Right cardiac atrium (tissue), 5 donors: ENCODE data around the gene KIF14. TPM values are rescaled to one million over a fixed set of nuclear protein-coding genes. Genes with fewer than 3 reads are reported as not detected.
A peak's percentile ranks its signal among the peaks of the same experiment; 100 is the strongest.
"Not testable (repeated sequence)": the region's sequence is repeated elsewhere in the genome, so short reads cannot be mapped to it uniquely, and the experiment has no call there.

ENCODE experiments used
- ATAC-seq, 2 donors: fragments of 200-7000 bp; cut with Tn5 transposase; one replicate each; pipeline versions ENCODE4 v1.8.0 to v1.9.1; 2020; ENCODE audit warnings: moderate library complexity in 2 of 2, mild to moderate bottlenecking in 1 of 2
- DNase-seq, 3 donors: peaks; one replicate each; pipeline ENCODE4 v3.0.0-alpha.2; 2020
- H3K27ac ChIP-seq: one replicate; pipeline ENCODE4 v1.5.1; 2013; ENCODE audit warnings: mild to moderate bottlenecking, low read length, control low read depth, moderate library complexity
- H3K27me3 ChIP-seq: one replicate; pipeline ENCODE4 v1.6.1; 2013; ENCODE audit not compliant: control insufficient read depth, insufficient read depth
- H3K4me1 ChIP-seq: one replicate; pipeline ENCODE4 v1.6.1; 2013; ENCODE audit warnings: low read length; ENCODE audit not compliant: control insufficient read depth, insufficient read depth
- H3K4me3 ChIP-seq: one replicate; pipeline ENCODE4 v1.5.1; 2013; ENCODE audit warnings: low read length, control low read depth
- H3K9me3 ChIP-seq: one replicate; pipeline ENCODE4 v1.6.1; 2013; ENCODE audit warnings: low read length; ENCODE audit not compliant: control insufficient read depth
- WGBS: extraction: QIAGEN DNeasy Blood & Tissue Kit; methylation state at CpG from one replicate; pipeline ENCODE4 v1.1.7; 2013; 5-methylcytosine and 5-hydroxymethylcytosine counted together
- intact Hi-C, 4 donors: fragments of 100-400 bp; cut with DNase I; formaldehyde crosslinking; loops; one replicate each; pipeline versions ENCODE4 v1.11.0 to v1.14.0; 2022 to 2023
- polyA plus RNA-seq: library from polyadenylated mRNA; stranded (reverse); fragments of 200-250 nt; gene quantifications from one replicate; pipeline ENCODE4 v1.2.3, GENCODE V29; 2013
- total RNA-seq, 4 donors: library from RNA; stranded (reverse); fragmentation: NEBNext Ultra II Directional; extraction: Animal tissue kit (Norgen Biotek cat#: 25700); gene quantifications; one replicate each; pipeline ENCODE4 v1.2.1, GENCODE V29; 2021
- donor health status: healthy with polysubstance abuse.
- donor health status: DM: no; HTN: yes; CAD: no.
- donor health status: DM: no; HTN: no; CAD: no.
- donor health status: DM: no; HTN: yes; CAD: no; lungs with severe emphysema.
- donor health status: DM: yes; HTN: yes; CAD: no.

Gene KIF14
- total and polyA plus RNA-seq, 5 donors: 0.02 to 0.37 (median 0.17) TPM

DNA sequence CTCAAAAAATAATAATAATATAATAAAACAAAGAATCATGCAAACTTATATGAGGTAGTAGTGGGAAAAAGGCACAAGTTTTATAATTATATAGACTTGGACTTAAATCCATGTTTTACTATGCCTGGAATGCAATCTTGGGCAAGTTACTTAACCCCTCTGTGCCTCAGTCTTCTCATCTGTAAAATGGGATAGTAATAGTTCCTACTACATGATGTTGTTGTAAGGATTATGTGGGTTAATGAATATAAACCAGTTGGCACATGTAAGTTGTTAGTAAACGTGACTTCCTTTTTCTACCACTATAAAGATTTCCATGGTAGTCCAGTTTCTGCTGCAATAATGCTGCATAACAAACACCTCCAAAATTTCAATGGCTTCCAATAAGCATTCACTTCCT is 10.8 kb upstream of the KIF14 start:
- no peak for ATAC-seq
- WGBS: 88% methylated on average over 1 of the region's 1 CpG
- Histone ChIP-seq H3K9me3 (no peaks in the 10 kb centered on the region), H3K4me1 (no peaks in the 10 kb centered on the region), H3K4me3 (no peak overlapping the region), H3K27me3 (no peaks in the 10 kb centered on the region), H3K27ac (no peak overlapping the region)
- DNase-seq: no peak
- intact Hi-C loops: no loop called here

DNA sequence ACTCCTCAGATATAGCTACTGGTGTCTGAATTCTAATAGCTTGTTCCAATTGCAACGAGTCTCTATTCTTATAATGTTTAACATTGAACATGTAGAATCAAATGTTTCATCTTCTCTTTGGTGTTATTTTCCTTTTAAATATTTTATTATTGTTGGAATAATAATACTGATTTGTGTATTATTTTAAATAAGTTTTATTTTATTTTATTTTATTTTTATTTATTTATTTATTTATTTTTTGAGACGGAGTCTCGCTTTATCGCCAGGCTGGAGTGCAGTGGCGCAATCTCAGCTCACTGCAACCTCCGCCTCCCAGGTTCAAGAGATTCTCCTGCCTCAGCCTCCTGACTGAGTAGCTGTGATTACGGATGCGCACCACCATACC is 10.0 kb upstream of the KIF14 start:
- H3K4me1 ChIP-seq, H3K27ac ChIP-seq, intact Hi-C loops, H3K27me3 ChIP-seq, DNase-seq, H3K4me3 ChIP-seq, ATAC-seq, H3K9me3 ChIP-seq: not testable (repeated sequence)
- WGBS: 96% methylated on average over 8 of the region's 8 CpGs

DNA sequence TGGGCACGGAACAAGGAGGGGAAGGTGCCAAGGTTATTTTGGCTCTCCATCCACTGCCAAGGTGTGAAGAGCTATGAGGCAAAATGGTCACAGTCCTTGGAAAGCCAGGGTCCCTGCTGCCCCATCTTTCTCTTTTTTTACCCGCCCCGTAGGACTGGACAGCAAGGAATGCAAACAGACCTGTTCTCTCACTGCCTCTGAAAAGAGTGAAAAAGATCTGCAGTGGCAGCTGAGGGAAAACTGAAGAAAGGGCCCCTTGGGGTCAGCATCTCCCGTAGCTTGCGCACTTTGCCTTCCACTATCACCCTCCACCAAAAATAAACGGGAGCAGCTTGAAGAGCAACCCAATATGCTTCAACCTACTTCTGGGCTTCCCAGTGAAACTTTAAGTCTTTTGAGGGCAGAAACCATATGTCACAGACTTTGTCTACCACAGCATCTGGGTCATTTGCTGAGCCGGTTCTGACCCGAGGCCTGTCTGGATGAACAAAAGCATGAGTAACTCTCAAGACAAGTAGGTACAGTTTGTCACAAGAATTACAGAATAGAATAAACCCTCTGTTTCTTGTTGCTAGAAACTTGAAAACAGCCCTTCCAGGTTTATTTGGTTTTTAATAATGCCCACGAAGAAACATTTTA is 9.4 kb upstream of the KIF14 start:
- H3K9me3 ChIP-seq: no peaks in the 10 kb centered on the region
- no peak overlapping the region for H3K27ac ChIP-seq
- intact Hi-C loops: loop anchor here in 3 of 4 donors (5.0 to 10.0 kb wide), 2 partner anchors 172 to 175 kb away; no protein-coding TSS in a partner anchor
- H3K4me1 ChIP-seq: no peaks in the 10 kb centered on the region
- H3K4me3 ChIP-seq: no peak overlapping the region
- ATAC-seq: no peak
- no peak for DNase-seq
- WGBS: 84% methylated on average over 9 of the region's 9 CpGs
- H3K27me3 ChIP-seq: no peaks in the 10 kb centered on the region

DNA sequence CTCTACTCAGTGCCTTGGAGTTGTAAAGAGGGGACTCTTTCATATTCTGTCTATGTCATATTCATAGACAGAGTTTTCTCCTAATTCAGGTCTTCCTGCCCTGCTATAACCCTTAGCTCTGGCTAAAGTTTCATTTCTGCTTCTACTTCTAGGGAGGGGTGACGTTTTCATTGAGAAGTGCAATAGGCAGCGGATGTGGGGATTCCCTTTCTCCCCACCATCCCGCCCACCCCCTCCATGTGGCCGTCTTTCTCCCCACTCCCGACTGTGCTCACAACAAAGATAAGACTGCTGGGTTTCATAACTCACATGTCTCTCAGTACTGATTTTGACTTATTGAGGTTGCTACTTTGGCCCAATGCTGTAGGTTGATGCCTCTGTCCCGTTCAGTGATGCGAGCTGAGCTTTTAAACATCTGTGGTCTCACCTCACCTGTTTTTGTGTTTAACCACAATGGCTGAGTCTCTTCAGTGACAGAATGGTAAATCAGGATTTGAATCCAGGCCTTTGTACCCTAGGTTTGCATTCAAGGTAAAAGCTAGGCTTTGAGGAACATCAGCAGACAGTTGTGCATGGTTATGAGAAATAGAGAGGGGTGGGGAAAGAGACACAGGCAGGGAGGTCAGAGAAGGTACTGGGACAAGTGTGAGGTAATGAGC is 7.8 kb upstream of the KIF14 start:
- no peak overlapping the region for H3K4me3 ChIP-seq
- no peaks in the 10 kb centered on the region for H3K27me3 ChIP-seq
- no peaks in the 10 kb centered on the region for H3K9me3 ChIP-seq
- intact Hi-C loops: loop anchor here in 3 of 4 donors (5.0 to 10.0 kb wide), 2 partner anchors 174 to 176 kb away; no protein-coding TSS in a partner anchor
- no peak overlapping the region for H3K27ac ChIP-seq
- 71% methylated on average over 7 of the region's 7 CpGs for WGBS
- DNase-seq: no peak
- no peak for ATAC-seq
- H3K4me1 ChIP-seq: no peaks in the 10 kb centered on the region

DNA sequence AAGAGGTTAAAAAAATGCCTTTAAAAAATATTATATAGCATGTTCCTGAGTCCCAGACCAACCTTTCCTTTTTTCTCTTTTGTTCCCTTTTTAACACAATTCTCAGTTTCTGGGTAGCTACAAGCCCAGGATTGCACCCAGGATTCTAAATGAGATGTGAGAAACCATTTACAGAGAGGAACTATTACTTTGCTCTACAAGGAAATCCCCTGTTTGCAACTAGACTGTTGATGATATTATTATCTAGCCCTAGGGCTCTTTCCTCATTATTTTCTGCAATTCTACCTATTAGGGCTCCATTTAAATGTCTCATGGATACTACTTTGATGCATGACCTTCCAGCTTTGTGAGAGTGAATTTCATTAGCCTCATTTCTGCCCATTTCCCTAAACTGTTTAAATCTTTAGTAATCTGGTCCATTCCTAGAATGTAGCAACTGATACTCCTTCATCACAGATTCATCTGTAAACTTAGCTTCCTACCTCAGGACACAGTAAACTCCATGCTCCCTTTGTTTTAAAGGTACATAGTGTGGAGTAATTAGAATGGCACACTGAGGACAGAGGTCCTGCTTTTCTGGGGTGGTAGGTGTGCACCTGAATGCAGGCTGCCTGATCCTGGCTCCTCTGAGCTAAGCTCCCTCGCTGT is 7.1 kb upstream of the KIF14 start:
- Histone ChIP-seq H3K4me3 (no peak overlapping the region), H3K9me3 (no peaks in the 10 kb centered on the region), H3K27ac (no peak overlapping the region), H3K27me3 (no peaks in the 10 kb centered on the region), H3K4me1 (no peaks in the 10 kb centered on the region)
- ATAC-seq (no peak), DNase-seq (no peak)
- intact Hi-C loops: loop anchor here in 3 of 4 donors (5.0 to 10.0 kb wide), 2 partner anchors 175 to 177 kb away; no protein-coding TSS in a partner anchor
- 86% methylated on average over 1 of the region's 1 CpG for WGBS

DNA sequence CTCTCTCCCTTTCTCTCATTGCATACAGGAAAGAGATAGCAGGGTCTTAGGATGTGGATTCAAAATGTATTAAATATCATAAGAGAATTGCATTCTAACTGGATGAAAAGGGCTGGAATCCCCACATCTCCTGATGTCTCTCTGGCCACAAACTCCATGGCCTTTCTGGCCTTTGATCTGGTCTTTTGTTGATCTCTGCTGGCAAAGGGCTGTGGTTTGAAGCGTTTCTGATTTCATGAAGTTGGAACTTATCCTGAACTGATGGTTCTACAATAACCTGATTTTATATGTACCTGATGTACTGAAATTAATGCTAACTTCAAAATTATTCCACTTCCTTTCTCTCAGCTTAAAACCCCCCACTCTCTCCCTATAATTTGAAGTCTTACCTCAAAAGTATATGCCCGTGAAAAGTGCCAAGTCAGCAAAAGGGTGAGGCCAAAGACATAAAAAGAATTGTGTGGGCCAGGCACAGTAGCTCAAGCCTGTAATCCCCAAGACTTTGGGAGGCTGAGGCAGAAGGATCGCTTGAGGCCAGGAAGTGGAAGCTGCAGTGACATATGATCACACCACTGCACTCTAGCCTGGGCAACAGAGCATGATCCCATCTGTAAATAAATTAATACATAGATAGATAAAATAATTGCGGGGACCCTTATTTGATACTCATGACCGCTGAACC is 6.4 kb upstream of the KIF14 start:
- H3K4me3 ChIP-seq: no peak overlapping the region
- H3K27me3 ChIP-seq: no peaks in the 10 kb centered on the region
- 68% methylated on average over 5 of the region's 5 CpGs for WGBS
- no peaks in the 10 kb centered on the region for H3K9me3 ChIP-seq
- ATAC-seq: no peak
- no peak for DNase-seq
- H3K4me1 ChIP-seq: no peaks in the 10 kb centered on the region
- intact Hi-C loops: loop anchor here in 3 of 4 donors (5.0 to 10.0 kb wide), 2 partner anchors 175 to 178 kb away; no protein-coding TSS in a partner anchor
- no peak overlapping the region for H3K27ac ChIP-seq

DNA sequence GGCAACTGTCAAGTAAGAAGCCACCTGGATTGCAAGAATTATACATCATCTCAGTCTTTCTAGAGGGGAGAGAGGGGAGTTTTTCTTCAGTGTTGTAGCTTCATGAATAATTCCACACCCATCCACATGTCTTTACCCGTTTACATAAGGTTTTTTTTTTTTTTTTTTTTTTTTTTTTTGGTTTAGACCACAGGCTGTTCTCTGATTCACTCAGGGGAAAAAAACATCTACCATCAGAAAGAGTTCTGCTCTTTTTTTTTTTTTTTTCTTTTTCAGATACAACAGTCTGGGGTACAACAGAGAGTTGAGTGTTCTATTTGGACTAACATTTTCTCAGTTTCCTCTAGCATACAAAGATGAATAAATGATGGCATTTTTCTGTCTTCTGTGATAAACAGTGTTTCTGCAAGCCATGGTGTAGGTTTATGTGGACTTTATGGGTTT is 4.9 kb upstream of the KIF14 start:
- Histone ChIP-seq H3K4me1 (no peaks in the 10 kb centered on the region), H3K27me3 (no peaks in the 10 kb centered on the region), H3K4me3 (no peak overlapping the region), H3K27ac (no peak overlapping the region), H3K9me3 (no peaks in the 10 kb centered on the region)
- ATAC-seq: no peak
- no peak for DNase-seq
- 25% methylated on average over 1 of the region's 1 CpG for WGBS
- intact Hi-C loops: loop anchor here in 3 of 4 donors (5.0 to 10.0 kb wide), 2 partner anchors 177 to 179 kb away; no protein-coding TSS in a partner anchor

DNA sequence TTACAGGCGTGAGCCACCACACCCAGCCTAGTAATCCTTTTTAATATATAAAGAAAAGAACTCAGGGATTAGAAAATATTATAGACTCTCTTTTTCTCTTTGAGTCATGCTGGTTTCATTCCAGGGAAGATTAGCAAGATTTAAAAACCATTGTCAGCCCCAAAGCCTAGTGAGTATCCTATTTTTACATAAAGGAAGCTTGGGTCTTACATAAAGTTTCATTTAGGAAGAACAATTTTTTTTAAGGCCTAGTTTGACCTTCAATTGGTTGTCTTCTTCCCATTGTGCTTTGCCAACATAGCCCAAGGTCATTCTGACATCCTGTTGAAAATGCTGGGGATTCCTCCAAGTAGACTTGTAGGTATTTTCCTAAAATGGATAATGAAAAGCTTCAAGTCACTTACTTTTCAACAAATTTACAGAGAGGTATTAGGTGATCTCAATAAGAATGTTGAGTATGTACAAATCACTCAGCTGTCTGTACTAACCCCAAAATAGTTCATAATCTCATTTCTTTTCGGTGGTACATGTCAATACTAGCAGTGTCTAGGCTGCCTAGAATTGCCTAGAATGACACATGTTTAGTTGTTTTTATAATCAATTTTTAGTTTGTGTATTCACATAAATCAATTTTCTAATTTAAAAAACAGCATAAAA is 4.3 kb upstream of the KIF14 start:
- no peaks in the 10 kb centered on the region for H3K27me3 ChIP-seq
- H3K27ac ChIP-seq: no peak overlapping the region
- H3K9me3 ChIP-seq: no peaks in the 10 kb centered on the region
- no peaks in the 10 kb centered on the region for H3K4me1 ChIP-seq
- intact Hi-C loops: loop anchor here (5.0 to 10.0 kb wide), 3 partner anchors 162 to 180 kb away; no protein-coding TSS in a partner anchor
- 72% methylated on average over 2 of the region's 2 CpGs for WGBS
- no peak overlapping the region for H3K4me3 ChIP-seq
- ATAC-seq: no peak
- DNase-seq: no peak

DNA sequence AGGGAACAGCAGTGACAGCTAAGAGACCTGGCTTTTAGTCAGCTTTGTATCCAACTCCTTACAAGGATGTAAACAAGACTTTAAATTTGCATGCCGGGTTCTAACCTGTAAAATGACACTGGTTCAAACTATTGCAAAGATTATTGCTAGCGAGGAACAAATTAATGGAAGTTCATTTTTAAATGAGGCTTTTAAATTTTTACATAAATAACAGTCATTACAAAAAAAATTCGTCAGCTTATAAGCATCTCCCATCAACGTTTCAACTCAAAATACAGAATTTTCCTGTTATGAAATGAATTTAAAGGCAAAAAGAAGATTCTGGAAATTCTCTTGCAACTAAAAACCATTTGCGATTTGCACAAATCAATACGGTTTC is 668 bp downstream of the KIF14 start:
- no peaks in the 10 kb centered on the region for H3K4me1 ChIP-seq
- no peak overlapping the region for H3K27ac ChIP-seq
- DNase-seq (no peak), ATAC-seq (no peak)
- WGBS: 11% methylated on average over 6 of the region's 6 CpGs
- peak overlapping the region; percentile 65 for H3K4me3 ChIP-seq
- intact Hi-C loops: loop anchor here in 3 of 4 donors (5.0 to 10.0 kb wide), 3 partner anchors 167 to 185 kb away; no protein-coding TSS in a partner anchor
- no peaks in the 10 kb centered on the region for H3K27me3 ChIP-seq
- no peaks in the 10 kb centered on the region for H3K9me3 ChIP-seq

DNA sequence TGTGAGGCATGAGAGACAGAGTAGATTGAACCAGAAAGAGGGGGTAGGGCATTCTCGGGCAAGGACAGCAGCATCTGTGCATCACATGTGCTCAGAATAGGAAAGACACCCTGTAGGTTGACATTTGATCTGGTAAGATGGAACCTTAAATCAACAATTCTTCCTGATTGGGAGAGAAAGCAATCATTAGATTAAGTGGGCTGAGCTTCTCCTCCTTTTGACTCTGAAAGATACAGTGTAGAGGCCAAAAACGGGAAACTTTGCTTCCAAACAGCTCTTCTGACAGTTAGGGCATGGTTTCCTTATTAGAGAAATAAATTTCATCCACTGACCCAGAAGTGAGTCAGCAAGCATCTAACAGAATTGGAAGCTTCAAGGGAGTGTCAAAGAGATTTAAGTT is 9.7 kb downstream of the KIF14 start:
- DNase-seq (no peak), ATAC-seq (no peak)
- H3K27me3 ChIP-seq: no peaks in the 10 kb centered on the region
- H3K27ac ChIP-seq: no peak overlapping the region
- H3K9me3 ChIP-seq: no peaks in the 10 kb centered on the region
- no peak overlapping the region for H3K4me3 ChIP-seq
- no peaks in the 10 kb centered on the region for H3K4me1 ChIP-seq
- intact Hi-C loops: no loop called here
- 68% methylated on average over 2 of the region's 2 CpGs for WGBS
